ENCODE data around the gene NOD2.

DNA sequence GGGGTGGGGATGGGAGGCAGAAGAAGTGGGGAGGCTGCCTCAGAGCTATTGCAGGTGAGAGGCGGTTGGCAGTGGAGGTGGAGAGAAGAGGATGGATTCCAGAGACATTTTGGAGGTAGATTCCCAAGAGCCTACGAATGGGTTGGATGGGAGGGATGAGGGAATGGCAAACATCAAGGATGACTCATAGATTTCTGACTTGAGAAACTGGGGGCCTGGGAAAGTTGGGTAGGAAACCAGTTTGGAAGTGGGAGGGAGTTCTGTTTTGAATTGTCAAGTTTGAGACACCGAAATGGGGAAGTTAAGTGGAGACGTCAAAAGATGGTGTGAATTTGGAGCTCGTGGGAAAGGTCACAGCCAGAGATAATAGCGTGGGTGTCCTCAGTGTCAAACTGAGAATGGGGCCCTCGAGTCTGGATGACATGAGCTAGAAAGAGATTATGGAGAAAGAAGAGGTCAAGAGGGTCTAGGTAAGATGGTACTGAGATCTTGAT, 42.3 kb downstream of the NOD2 start:
- TF ChIP-seq, protein P1, sequence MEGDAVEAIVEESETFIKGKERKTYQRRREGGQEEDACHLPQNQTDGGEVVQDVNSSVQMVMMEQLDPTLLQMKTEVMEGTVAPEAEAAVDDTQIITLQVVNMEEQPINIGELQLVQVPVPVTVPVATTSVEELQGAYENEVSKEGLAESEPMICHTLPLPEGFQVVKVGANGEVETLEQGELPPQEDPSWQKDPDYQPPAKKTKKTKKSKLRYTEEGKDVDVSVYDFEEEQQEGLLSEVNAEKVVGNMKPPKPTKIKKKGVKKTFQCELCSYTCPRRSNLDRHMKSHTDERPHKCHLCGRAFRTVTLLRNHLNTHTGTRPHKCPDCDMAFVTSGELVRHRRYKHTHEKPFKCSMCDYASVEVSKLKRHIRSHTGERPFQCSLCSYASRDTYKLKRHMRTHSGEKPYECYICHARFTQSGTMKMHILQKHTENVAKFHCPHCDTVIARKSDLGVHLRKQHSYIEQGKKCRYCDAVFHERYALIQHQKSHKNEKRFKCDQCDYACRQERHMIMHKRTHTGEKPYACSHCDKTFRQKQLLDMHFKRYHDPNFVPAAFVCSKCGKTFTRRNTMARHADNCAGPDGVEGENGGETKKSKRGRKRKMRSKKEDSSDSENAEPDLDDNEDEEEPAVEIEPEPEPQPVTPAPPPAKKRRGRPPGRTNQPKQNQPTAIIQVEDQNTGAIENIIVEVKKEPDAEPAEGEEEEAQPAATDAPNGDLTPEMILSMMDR (IDR thresholded peaks at IDR 0.05; ENCODE audit: low read depth, low read length, missing input control), result no peak
- TF ChIP-seq YY1 (IDR thresholded peaks at IDR 0.05), result no peak
- TF ChIP-seq RAD21 (IDR thresholded peaks at IDR 0.05), result no peak
- TF ChIP-seq, protein P2, sequence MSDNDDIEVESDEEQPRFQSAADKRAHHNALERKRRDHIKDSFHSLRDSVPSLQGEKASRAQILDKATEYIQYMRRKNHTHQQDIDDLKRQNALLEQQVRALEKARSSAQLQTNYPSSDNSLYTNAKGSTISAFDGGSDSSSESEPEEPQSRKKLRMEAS (IDR thresholded peaks at IDR 0.05), result no peak
- TF ChIP-seq, protein P3, sequence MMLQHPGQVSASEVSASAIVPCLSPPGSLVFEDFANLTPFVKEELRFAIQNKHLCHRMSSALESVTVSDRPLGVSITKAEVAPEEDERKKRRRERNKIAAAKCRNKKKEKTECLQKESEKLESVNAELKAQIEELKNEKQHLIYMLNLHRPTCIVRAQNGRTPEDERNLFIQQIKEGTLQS (IDR thresholded peaks at IDR 0.05), result no peak
- TF ChIP-seq, protein P4, sequence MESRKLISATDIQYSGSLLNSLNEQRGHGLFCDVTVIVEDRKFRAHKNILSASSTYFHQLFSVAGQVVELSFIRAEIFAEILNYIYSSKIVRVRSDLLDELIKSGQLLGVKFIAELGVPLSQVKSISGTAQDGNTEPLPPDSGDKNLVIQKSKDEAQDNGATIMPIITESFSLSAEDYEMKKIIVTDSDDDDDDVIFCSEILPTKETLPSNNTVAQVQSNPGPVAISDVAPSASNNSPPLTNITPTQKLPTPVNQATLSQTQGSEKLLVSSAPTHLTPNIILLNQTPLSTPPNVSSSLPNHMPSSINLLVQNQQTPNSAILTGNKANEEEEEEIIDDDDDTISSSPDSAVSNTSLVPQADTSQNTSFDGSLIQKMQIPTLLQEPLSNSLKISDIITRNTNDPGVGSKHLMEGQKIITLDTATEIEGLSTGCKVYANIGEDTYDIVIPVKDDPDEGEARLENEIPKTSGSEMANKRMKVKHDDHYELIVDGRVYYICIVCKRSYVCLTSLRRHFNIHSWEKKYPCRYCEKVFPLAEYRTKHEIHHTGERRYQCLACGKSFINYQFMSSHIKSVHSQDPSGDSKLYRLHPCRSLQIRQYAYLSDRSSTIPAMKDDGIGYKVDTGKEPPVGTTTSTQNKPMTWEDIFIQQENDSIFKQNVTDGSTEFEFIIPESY (IDR thresholded peaks at IDR 0.05), result no peak
- no peak for TF ChIP-seq SP1 (IDR thresholded peaks at IDR 0.05)
- no peak for TF ChIP-seq HNF4A (conservative IDR thresholded peaks at IDR 0.05)
- no peak for TF ChIP-seq HNF4G (IDR thresholded peaks at IDR 0.05)
- no peak for TF ChIP-seq GABPA (IDR thresholded peaks at IDR 0.05 in 1 of 2, conservative IDR thresholded peaks at IDR 0.05 in 1 of 2)
- TF ChIP-seq NR2F2 (IDR thresholded peaks at IDR 0.05), result no peak
- TF ChIP-seq, protein P5, sequence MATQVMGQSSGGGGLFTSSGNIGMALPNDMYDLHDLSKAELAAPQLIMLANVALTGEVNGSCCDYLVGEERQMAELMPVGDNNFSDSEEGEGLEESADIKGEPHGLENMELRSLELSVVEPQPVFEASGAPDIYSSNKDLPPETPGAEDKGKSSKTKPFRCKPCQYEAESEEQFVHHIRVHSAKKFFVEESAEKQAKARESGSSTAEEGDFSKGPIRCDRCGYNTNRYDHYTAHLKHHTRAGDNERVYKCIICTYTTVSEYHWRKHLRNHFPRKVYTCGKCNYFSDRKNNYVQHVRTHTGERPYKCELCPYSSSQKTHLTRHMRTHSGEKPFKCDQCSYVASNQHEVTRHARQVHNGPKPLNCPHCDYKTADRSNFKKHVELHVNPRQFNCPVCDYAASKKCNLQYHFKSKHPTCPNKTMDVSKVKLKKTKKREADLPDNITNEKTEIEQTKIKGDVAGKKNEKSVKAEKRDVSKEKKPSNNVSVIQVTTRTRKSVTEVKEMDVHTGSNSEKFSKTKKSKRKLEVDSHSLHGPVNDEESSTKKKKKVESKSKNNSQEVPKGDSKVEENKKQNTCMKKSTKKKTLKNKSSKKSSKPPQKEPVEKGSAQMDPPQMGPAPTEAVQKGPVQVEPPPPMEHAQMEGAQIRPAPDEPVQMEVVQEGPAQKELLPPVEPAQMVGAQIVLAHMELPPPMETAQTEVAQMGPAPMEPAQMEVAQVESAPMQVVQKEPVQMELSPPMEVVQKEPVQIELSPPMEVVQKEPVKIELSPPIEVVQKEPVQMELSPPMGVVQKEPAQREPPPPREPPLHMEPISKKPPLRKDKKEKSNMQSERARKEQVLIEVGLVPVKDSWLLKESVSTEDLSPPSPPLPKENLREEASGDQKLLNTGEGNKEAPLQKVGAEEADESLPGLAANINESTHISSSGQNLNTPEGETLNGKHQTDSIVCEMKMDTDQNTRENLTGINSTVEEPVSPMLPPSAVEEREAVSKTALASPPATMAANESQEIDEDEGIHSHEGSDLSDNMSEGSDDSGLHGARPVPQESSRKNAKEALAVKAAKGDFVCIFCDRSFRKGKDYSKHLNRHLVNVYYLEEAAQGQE (IDR thresholded peaks at IDR 0.05), result no peak
- no peak for TF ChIP-seq EGR1 (IDR thresholded peaks at IDR 0.05; ENCODE audit: low read depth in 2 of 2)
- no peak for TF ChIP-seq JUND (IDR thresholded peaks at IDR 0.05)

Data from liver (tissue), 3 donors.